Astrocyte of the spinal cord (primary cell): Measurements from ENCODE around the gene LGI4.
"Not testable (repeated sequence)": the region's sequence is repeated elsewhere in the genome, so short reads cannot be mapped to it uniquely, and the experiment has no call there.

Experiments used
- DNase-seq: peaks from one replicate; pipeline ENCODE4 v3.0.0; 2011; ENCODE audit warnings: low read depth, low spot score
- H3K4me3 ChIP-seq: 2 replicates; pipeline ENCODE4 v1.5.1; 2011; ENCODE audit warnings: low read depth, mild to moderate bottlenecking, low read length, moderate library complexity
- CTCF ChIP-seq: IDR thresholded peaks from 2 replicates; pipeline ENCODE4 v1.5.1; 2012; ENCODE audit warnings: low read depth, mild to moderate bottlenecking, low read length, inconsistent platforms
- in situ Hi-C: cut with HindIII; loops from 2 replicates; pipeline ENCODE4 v1.10.0; 2017; ENCODE audit warnings: low sequenced_read_pairs

The LGI4 gene

GRCh38 chr19:35106898-35107541 lies 27.8 kb downstream of the LGI4 start:
- no peak for DNase-seq
- H3K4me3 ChIP-seq: no peak overlapping the region
- TF ChIP-seq CTCF: no peak
- in situ Hi-C loops: no loop called here

GRCh38 chr19:35106291-35106583 lies 28.6 kb downstream of the LGI4 start:
- no peak for TF ChIP-seq CTCF
- in situ Hi-C loops: no loop called here
- no peak overlapping the region for H3K4me3 ChIP-seq
- DNase-seq: no peak

GRCh38 chr19:35105411-35106290 lies 29.2 kb downstream of the LGI4 start:
- in situ Hi-C loops: no loop called here
- TF ChIP-seq CTCF: no peak
- no peak overlapping the region for H3K4me3 ChIP-seq
- DNase-seq: no peak

- H3K4me3 ChIP-seq: no peak overlapping the region
- no peak for DNase-seq
- no peak for TF ChIP-seq CTCF
- in situ Hi-C loops: no loop called here
Observed at GRCh38 chr19:35105047-35105410, 29.8 kb downstream of the LGI4 start.

GRCh38 chr19:35104361-35104760 lies 30.5 kb downstream of the LGI4 start:
- TF ChIP-seq CTCF: no peak
- in situ Hi-C loops: no loop called here
- no peak overlapping the region for H3K4me3 ChIP-seq
- DNase-seq: no peak

- DNase-seq, in situ Hi-C loops, H3K4me3 ChIP-seq: not testable (repeated sequence)
Observed at GRCh38 chr19:35103614-35104013, 31.2 kb downstream of the LGI4 start.

- H3K4me3 ChIP-seq, in situ Hi-C loops, DNase-seq: not testable (repeated sequence)
Observed at GRCh38 chr19:35101949-35102348, 32.9 kb downstream of the LGI4 start.
